ENCODE measurements around the gene ADGRE1.

The ADGRE1 gene

GRCh38 chr19:6877766-6878165 is 9.6 kb upstream of the ADGRE1 start:
- no peak for DNase-seq (ENCODE audit: low read depth)

- DNase-seq (ENCODE audit: low read depth): no peak
These were observed 992 bp upstream of the ADGRE1 start for GRCh38 chr19:6886277-6886897.

- no peak for DNase-seq (ENCODE audit: low read depth)
These were observed 1.6 kb downstream of the ADGRE1 start for GRCh38 chr19:6888967-6889366.

- no peak for DNase-seq (ENCODE audit: low read depth)
These were observed 3.1 kb downstream of the ADGRE1 start for GRCh38 chr19:6890401-6890913.

- peak; percentile 11 for DNase-seq (ENCODE audit: low read depth)
These were observed 3.6 kb downstream of the ADGRE1 start for GRCh38 chr19:6890938-6891337.

GRCh38 chr19:6891761-6892385 is 4.5 kb downstream of the ADGRE1 start:
- DNase-seq (ENCODE audit: low read depth): no peak

- no peak for DNase-seq (ENCODE audit: low read depth)
These were observed 6.9 kb downstream of the ADGRE1 start for GRCh38 chr19:6894313-6894712.

- no peak for DNase-seq (ENCODE audit: low read depth)
These were observed 16.1 kb downstream of the ADGRE1 start for GRCh38 chr19:6903446-6903845.

GRCh38 chr19:6906559-6907060 is 19.2 kb downstream of the ADGRE1 start:
- no peak for DNase-seq (ENCODE audit: low read depth)

- no peak for DNase-seq (ENCODE audit: low read depth)
These were observed 24.1 kb downstream of the ADGRE1 start for GRCh38 chr19:6911523-6911922.

- no peak for DNase-seq (ENCODE audit: low read depth)
These were observed 26.9 kb downstream of the ADGRE1 start for GRCh38 chr19:6914321-6914720.

- no peak for DNase-seq (ENCODE audit: low read depth)
These were observed 29.6 kb downstream of the ADGRE1 start for GRCh38 chr19:6916952-6917351.

- no peak for DNase-seq (ENCODE audit: low read depth)
These were observed 38.0 kb downstream of the ADGRE1 start for GRCh38 chr19:6925386-6925785.

GRCh38 chr19:6925801-6926751 is 38.7 kb downstream of the ADGRE1 start:
- no peak for DNase-seq (ENCODE audit: low read depth)

GRCh38 chr19:6930190-6930589 is 42.8 kb downstream of the ADGRE1 start:
- DNase-seq (ENCODE audit: low read depth): no peak

GRCh38 chr19:6935069-6935468 is 47.7 kb downstream of the ADGRE1 start:
- no peak for DNase-seq (ENCODE audit: low read depth)

GRCh38 chr19:6935618-6936017 is 48.2 kb downstream of the ADGRE1 start:
- DNase-seq (ENCODE audit: low read depth): no peak

GRCh38 chr19:6945733-6946132 is 58.4 kb downstream of the ADGRE1 start:
- DNase-seq (ENCODE audit: low read depth): no peak

- DNase-seq (ENCODE audit: low read depth): no peak
These were observed 60.4 kb downstream of the ADGRE1 start for GRCh38 chr19:6947745-6948144.

GRCh38 chr19:6948884-6949283 is 61.5 kb downstream of the ADGRE1 start:
- no peak for DNase-seq (ENCODE audit: low read depth)

GRCh38 chr19:6952956-6953355 is 65.6 kb downstream of the ADGRE1 start:
- no peak for DNase-seq (ENCODE audit: low read depth)

GRCh38 chr19:6955082-6955481 is 67.7 kb downstream of the ADGRE1 start:
- DNase-seq (ENCODE audit: low read depth): no peak

- no peak for DNase-seq (ENCODE audit: low read depth)
These were observed 69.2 kb downstream of the ADGRE1 start for GRCh38 chr19:6956573-6956972.

Data from activated T-helper 1 cell treated with Interleukin-2 at 50 U/mL for 16 hours (primary cell).